Memory B cell (primary cell): ENCODE results near the gene KATNIP.

Source experiments
- ATAC-seq: fragments of 150-1000 bp; cut with Tn5 transposase; 2 replicates; pipeline ENCODE4 v1.10.0; 2021; ENCODE audit warnings: low read depth, mild to moderate bottlenecking, moderate library complexity
- DNase-seq, 2 donors: peaks; one replicate each; pipeline ENCODE4 v3.0.0; 2022; ENCODE audit warnings: low spot score in 2 of 2
- H3K27ac Mint-ChIP-seq: one replicate; pipeline ENCODE4 v1.8.0; 2022; ENCODE audit warnings: mild to moderate bottlenecking, moderate library complexity, mixed read lengths
- H3K27me3 Mint-ChIP-seq: one replicate; pipeline ENCODE4 v1.8.0; 2022; ENCODE audit warnings: mixed read lengths
- H3K36me3 Mint-ChIP-seq: one replicate; pipeline ENCODE4 v1.8.0; 2022; ENCODE audit warnings: mild to moderate bottlenecking, mixed read lengths
- H3K4me1 Mint-ChIP-seq: one replicate; pipeline ENCODE4 v1.8.0; 2022; ENCODE audit warnings: mixed read lengths
- H3K4me3 Mint-ChIP-seq: one replicate; pipeline ENCODE4 v1.8.0; 2022; ENCODE audit warnings: mild to moderate bottlenecking, moderate library complexity, mixed read lengths
- H3K9me3 Mint-ChIP-seq: one replicate; pipeline ENCODE4 v1.8.0; 2022; ENCODE audit warnings: mixed read lengths

The KATNIP gene

GRCh38 chr16:27582883-27583282, 32.9 kb downstream of the KATNIP start:
- H3K27ac Mint-ChIP-seq: no peak overlapping the region
- no peak for DNase-seq
- H3K4me1 Mint-ChIP-seq: no peaks in the 10 kb centered on the region
- no peak for ATAC-seq
- no peaks in the 10 kb centered on the region for H3K27me3 Mint-ChIP-seq
- no peak overlapping the region for H3K4me3 Mint-ChIP-seq
- no peaks in the 10 kb centered on the region for H3K9me3 Mint-ChIP-seq
- peaks cover 43% of the 10 kb centered on the region for H3K36me3 Mint-ChIP-seq

GRCh38 chr16:27583634-27584033, 33.7 kb downstream of the KATNIP start:
- Mint-ChIP-seq H3K27ac (no peak overlapping the region), H3K4me3 (no peak overlapping the region), H3K36me3 (peaks cover 45% of the 10 kb centered on the region), H3K4me1 (no peaks in the 10 kb centered on the region), H3K9me3 (no peaks in the 10 kb centered on the region), H3K27me3 (no peaks in the 10 kb centered on the region)
- ATAC-seq: no peak
- no peak for DNase-seq

GRCh38 chr16:27585200-27585599, 35.3 kb downstream of the KATNIP start:
- Mint-ChIP-seq H3K27ac (no peak overlapping the region), H3K9me3 (peaks cover 1% of the 10 kb centered on the region), H3K27me3 (no peaks in the 10 kb centered on the region), H3K4me1 (no peaks in the 10 kb centered on the region), H3K4me3 (no peak overlapping the region), H3K36me3 (peaks cover 45% of the 10 kb centered on the region)
- ATAC-seq: no peak
- DNase-seq: no peak

GRCh38 chr16:27586711-27587110, 36.8 kb downstream of the KATNIP start:
- no peak for DNase-seq
- Mint-ChIP-seq H3K27me3 (no peaks in the 10 kb centered on the region), H3K27ac (no peak overlapping the region), H3K36me3 (peaks cover 47% of the 10 kb centered on the region), H3K9me3 (peaks cover 1% of the 10 kb centered on the region), H3K4me3 (no peak overlapping the region), H3K4me1 (no peaks in the 10 kb centered on the region)
- no peak for ATAC-seq

- DNase-seq: no peak
- no peak overlapping the region for H3K4me3 Mint-ChIP-seq
- no peaks in the 10 kb centered on the region for H3K4me1 Mint-ChIP-seq
- H3K27ac Mint-ChIP-seq: no peak overlapping the region
- H3K27me3 Mint-ChIP-seq: no peaks in the 10 kb centered on the region
- ATAC-seq: no peak
- H3K36me3 Mint-ChIP-seq: peaks cover 42% of the 10 kb centered on the region
- peaks cover 1% of the 10 kb centered on the region for H3K9me3 Mint-ChIP-seq
Measured at GRCh38 chr16:27588057-27588456, 38.1 kb downstream of the KATNIP start.

GRCh38 chr16:27591837-27592236, 41.9 kb downstream of the KATNIP start:
- ATAC-seq (no peak), DNase-seq (no peak)
- Mint-ChIP-seq H3K4me3 (no peak overlapping the region), H3K9me3 (peaks cover 1% of the 10 kb centered on the region), H3K36me3 (peaks cover 26% of the 10 kb centered on the region), H3K4me1 (no peaks in the 10 kb centered on the region), H3K27me3 (no peaks in the 10 kb centered on the region), H3K27ac (no peak overlapping the region)

GRCh38 chr16:27595475-27595874, 45.5 kb downstream of the KATNIP start:
- H3K36me3 Mint-ChIP-seq: peaks cover 22% of the 10 kb centered on the region
- H3K27me3 Mint-ChIP-seq: no peaks in the 10 kb centered on the region
- ATAC-seq (no peak), DNase-seq (no peak)
- no peaks in the 10 kb centered on the region for H3K4me1 Mint-ChIP-seq
- H3K27ac Mint-ChIP-seq: no peak overlapping the region
- H3K4me3 Mint-ChIP-seq: no peak overlapping the region
- no peaks in the 10 kb centered on the region for H3K9me3 Mint-ChIP-seq

- H3K36me3 Mint-ChIP-seq: peaks cover 17% of the 10 kb centered on the region
- H3K9me3 Mint-ChIP-seq: no peaks in the 10 kb centered on the region
- no peak overlapping the region for H3K4me3 Mint-ChIP-seq
- no peak for ATAC-seq
- DNase-seq: no peak
- H3K27ac Mint-ChIP-seq: no peak overlapping the region
- H3K4me1 Mint-ChIP-seq: no peaks in the 10 kb centered on the region
- no peaks in the 10 kb centered on the region for H3K27me3 Mint-ChIP-seq
Measured at GRCh38 chr16:27595993-27596392, 46.0 kb downstream of the KATNIP start.

- Mint-ChIP-seq H3K27ac (no peak overlapping the region), H3K4me3 (no peak overlapping the region), H3K4me1 (no peaks in the 10 kb centered on the region), H3K36me3 (peaks cover 16% of the 10 kb centered on the region), H3K27me3 (no peaks in the 10 kb centered on the region), H3K9me3 (no peaks in the 10 kb centered on the region)
- DNase-seq (no peak), ATAC-seq (no peak)
Measured at GRCh38 chr16:27596411-27596810, 46.5 kb downstream of the KATNIP start.

- Mint-ChIP-seq H3K36me3 (peaks cover 10% of the 10 kb centered on the region), H3K4me1 (no peaks in the 10 kb centered on the region), H3K9me3 (no peaks in the 10 kb centered on the region), H3K27ac (no peak overlapping the region), H3K27me3 (no peaks in the 10 kb centered on the region), H3K4me3 (no peak overlapping the region)
- DNase-seq (no peak), ATAC-seq (no peak)
Measured at GRCh38 chr16:27597361-27597760, 47.4 kb downstream of the KATNIP start.

GRCh38 chr16:27598220-27598619, 48.3 kb downstream of the KATNIP start:
- Mint-ChIP-seq H3K27me3 (no peaks in the 10 kb centered on the region), H3K4me1 (no peaks in the 10 kb centered on the region), H3K36me3 (peaks cover 9% of the 10 kb centered on the region), H3K9me3 (no peaks in the 10 kb centered on the region), H3K4me3 (no peak overlapping the region), H3K27ac (no peak overlapping the region)
- ATAC-seq: no peak
- DNase-seq: no peak

GRCh38 chr16:27598931-27599565, 49.1 kb downstream of the KATNIP start:
- no peak for DNase-seq

GRCh38 chr16:27599606-27600005, 49.7 kb downstream of the KATNIP start:
- peaks cover 2% of the 10 kb centered on the region for H3K4me1 Mint-ChIP-seq
- ATAC-seq: no peak
- H3K27me3 Mint-ChIP-seq: no peaks in the 10 kb centered on the region
- H3K27ac Mint-ChIP-seq: no peak overlapping the region
- H3K36me3 Mint-ChIP-seq: peaks cover 10% of the 10 kb centered on the region
- DNase-seq: no peak
- H3K4me3 Mint-ChIP-seq: no peak overlapping the region
- no peaks in the 10 kb centered on the region for H3K9me3 Mint-ChIP-seq

More at GRCh38 chr16:27598931-27599565, 49.1 kb downstream of the KATNIP start:
- no peaks in the 10 kb centered on the region for H3K4me1 Mint-ChIP-seq
- no peak for ATAC-seq
- H3K27ac Mint-ChIP-seq: no peak overlapping the region
- H3K27me3 Mint-ChIP-seq: no peaks in the 10 kb centered on the region
- peaks cover 9% of the 10 kb centered on the region for H3K36me3 Mint-ChIP-seq
- H3K9me3 Mint-ChIP-seq: no peaks in the 10 kb centered on the region
- no peak overlapping the region for H3K4me3 Mint-ChIP-seq
